ENCODE measurements around the gene DRD1. TPM values are rescaled to one million over a fixed set of nuclear protein-coding genes. Genes with fewer than 3 reads are reported as not detected.
"Not testable (repeated sequence)": the region's sequence is repeated elsewhere in the genome, so short reads cannot be mapped to it uniquely, and the experiment has no call there.

DRD1 gene
- total and polyA plus RNA-seq, 8 donors: 0.09 to 0.37 (median 0.15) TPM

DNA sequence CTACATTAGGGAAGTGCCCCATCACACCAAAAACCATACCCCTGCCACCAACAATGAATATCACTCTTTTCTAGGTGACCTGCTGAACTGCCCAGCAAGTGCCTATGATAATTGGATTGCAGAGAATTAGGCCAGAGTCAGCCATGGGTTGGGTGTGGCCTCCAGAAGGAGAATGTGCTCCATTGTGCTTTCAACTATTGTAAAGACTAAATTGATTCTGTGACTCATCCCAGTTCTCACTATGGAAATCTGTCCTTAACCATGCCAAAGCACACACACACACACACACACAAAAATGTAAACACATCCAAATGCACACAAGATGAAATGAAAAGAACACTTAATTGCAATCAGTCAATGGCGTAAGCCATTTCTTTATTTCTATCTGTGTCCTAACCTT is 25.7 kb downstream of the DRD1 start:
- no peak for TF ChIP-seq CTCF (IDR thresholded peaks at IDR 0.05)
- intact Hi-C loops (cut with DNase I): no loop called here
- Histone ChIP-seq H3K27ac (no peak overlapping the region), H3K27me3 (no peaks in the 10 kb centered on the region), H3K9me3 (no peaks in the 10 kb centered on the region), H3K4me1 (no peaks in the 10 kb centered on the region), H3K36me3 (no peaks in the 10 kb centered on the region), H3K4me3 (no peak overlapping the region)
- ATAC-seq: no peak
- no peak for DNase-seq

- H3K4me1 ChIP-seq: no peaks in the 10 kb centered on the region
- no peak overlapping the region for H3K4me3 ChIP-seq
- no peaks in the 10 kb centered on the region for H3K36me3 ChIP-seq
- intact Hi-C loops (cut with DNase I): no loop called here
- DNase-seq (no peak), ATAC-seq (no peak)
- no peak overlapping the region for H3K27ac ChIP-seq
- H3K9me3 ChIP-seq: no peaks in the 10 kb centered on the region
- TF ChIP-seq CTCF (IDR thresholded peaks at IDR 0.05): no peak
- no peaks in the 10 kb centered on the region for H3K27me3 ChIP-seq
Measured at GRCh38 chr5:175417384-175417783, 26.6 kb downstream of the DRD1 start.

- H3K27me3 ChIP-seq: no peaks in the 10 kb centered on the region
- no peaks in the 10 kb centered on the region for H3K36me3 ChIP-seq
- H3K4me3 ChIP-seq: no peak overlapping the region
- H3K9me3 ChIP-seq: no peaks in the 10 kb centered on the region
- no peak overlapping the region for H3K27ac ChIP-seq
- H3K4me1 ChIP-seq: no peaks in the 10 kb centered on the region
- intact Hi-C loops (cut with DNase I): no loop called here
- DNase-seq (no peak), ATAC-seq (no peak)
- no peak for TF ChIP-seq CTCF (IDR thresholded peaks at IDR 0.05)
Measured at GRCh38 chr5:175415303-175415702, 28.7 kb downstream of the DRD1 start.

DNA sequence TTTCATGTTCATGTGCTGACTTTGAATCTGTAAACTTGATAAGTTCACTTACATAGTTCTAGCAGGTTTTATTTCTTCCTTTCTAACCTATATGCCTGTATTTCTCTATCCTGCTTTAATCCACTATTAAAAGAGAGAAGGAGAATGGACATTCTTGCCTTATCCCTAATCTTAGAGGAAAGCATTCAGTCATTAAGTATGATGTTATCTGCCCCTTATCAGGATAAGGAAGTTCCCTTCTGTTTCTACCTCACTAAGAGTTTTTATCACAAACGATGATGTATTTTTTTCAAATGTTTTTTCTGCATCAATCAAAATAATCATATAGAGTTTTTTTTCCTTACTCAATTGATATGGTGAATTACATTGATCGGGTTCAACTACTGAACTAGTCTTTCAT is 33.1 kb downstream of the DRD1 start:
- no peaks in the 10 kb centered on the region for H3K9me3 ChIP-seq
- no peaks in the 10 kb centered on the region for H3K4me1 ChIP-seq
- no peak overlapping the region for H3K27ac ChIP-seq
- ATAC-seq: no peak
- no peaks in the 10 kb centered on the region for H3K27me3 ChIP-seq
- intact Hi-C loops (cut with DNase I): no loop called here
- no peaks in the 10 kb centered on the region for H3K36me3 ChIP-seq
- no peak overlapping the region for H3K4me3 ChIP-seq
- no peak for DNase-seq
- TF ChIP-seq CTCF (IDR thresholded peaks at IDR 0.05): no peak

GRCh38 chr5:175406300-175406699 is 37.7 kb downstream of the DRD1 start:
- ATAC-seq (no peak), DNase-seq (no peak)
- no peaks in the 10 kb centered on the region for H3K4me1 ChIP-seq
- no peak for TF ChIP-seq CTCF (IDR thresholded peaks at IDR 0.05)
- H3K27ac ChIP-seq: no peak overlapping the region
- no peaks in the 10 kb centered on the region for H3K27me3 ChIP-seq
- no peak overlapping the region for H3K4me3 ChIP-seq
- H3K36me3 ChIP-seq: no peaks in the 10 kb centered on the region
- H3K9me3 ChIP-seq: peaks cover 0 to 3% of the 10 kb centered on the region in 2 donors
- intact Hi-C loops (cut with DNase I): no loop called here

GRCh38 chr5:175397590-175398297 is 46.2 kb downstream of the DRD1 start:
- intact Hi-C loops (cut with DNase I); ATAC-seq; H3K27ac ChIP-seq; H3K36me3 ChIP-seq; DNase-seq; H3K4me1 ChIP-seq; H3K27me3 ChIP-seq; H3K4me3 ChIP-seq; H3K9me3 ChIP-seq: not testable (repeated sequence)

- ATAC-seq; H3K27ac ChIP-seq; intact Hi-C loops (cut with DNase I); H3K36me3 ChIP-seq; H3K9me3 ChIP-seq; H3K4me1 ChIP-seq; H3K4me3 ChIP-seq; H3K27me3 ChIP-seq; DNase-seq: not testable (repeated sequence)
Measured at GRCh38 chr5:175395430-175395829, 48.6 kb downstream of the DRD1 start.
